ENCODE measurements around the gene FGD5.

DNA sequence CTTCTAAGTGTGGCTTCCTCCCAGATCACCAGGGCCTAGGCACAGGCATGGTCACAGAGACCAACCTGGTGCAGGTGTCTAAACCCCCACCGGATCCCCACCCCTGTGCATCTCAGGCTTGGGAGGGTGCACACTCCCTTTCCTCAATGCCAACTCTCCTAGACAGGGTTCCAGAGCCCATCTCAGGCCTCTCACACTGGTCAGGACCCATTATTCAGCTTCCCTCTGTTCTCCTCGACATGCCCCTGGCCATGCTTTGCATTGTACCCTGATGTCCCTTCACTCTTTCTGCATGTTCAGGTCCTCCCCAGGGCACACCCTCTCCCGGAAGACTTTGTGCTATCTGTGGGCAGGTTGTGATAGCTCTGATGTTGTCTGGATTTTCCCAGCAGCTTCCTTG, 23.5 kb downstream of the FGD5 start:
- no peak for TF ChIP-seq POLR2A (IDR thresholded peaks at IDR 0.05)
- TF ChIP-seq CTCF (IDR thresholded peaks at IDR 0.05), result no peak
